Kidney (tissue), 14 donors: ENCODE results near the gene RASL12. TPM values are rescaled to one million over a fixed set of nuclear protein-coding genes. Genes with fewer than 3 reads are reported as not detected.

Experiments
- DNase-seq, 5 donors: peaks; one replicate each; pipeline ENCODE4 v3.0.0-alpha.2; 2013 to 2020
- FAIRE-seq: peaks from 2 replicates; lab custom pipeline; 2012; peaks lifted over from hg19 to GRCh38; lab: Jason Lieb, UNC
- H3K27ac ChIP-seq, 2 donors: one replicate each; pipeline ENCODE4 v1.7.0; 2013; ENCODE audit warnings: low read depth in 2 of 2, low read length in 2 of 2, inconsistent platforms in 1 of 2
- H3K27me3 ChIP-seq: one replicate; pipeline ENCODE4 v1.7.1; 2013; ENCODE audit warnings: low read length, inconsistent platforms; ENCODE audit not compliant: control insufficient read depth, insufficient read depth
- H3K36me3 ChIP-seq, 3 donors: one replicate each; pipeline versions ENCODE4 v1.7.0 to v1.7.1; 2013; ENCODE audit warnings: low read length in 3 of 3, control low read depth in 1 of 3, inconsistent platforms in 1 of 3; ENCODE audit not compliant: insufficient read depth in 3 of 3, control insufficient read depth in 2 of 3
- H3K4me1 ChIP-seq, 3 donors: one replicate each; pipeline versions ENCODE4 v1.7.0 to v1.7.1; 2013; ENCODE audit warnings: low read length in 3 of 3, inconsistent platforms in 1 of 3, low read depth in 1 of 3; ENCODE audit not compliant: control insufficient read depth in 2 of 3, insufficient read depth in 2 of 3
- H3K4me3 ChIP-seq, 3 donors: one replicate each; pipeline versions ENCODE4 v1.7.0 to v1.8.1; 2013; ENCODE audit warnings: low read length in 3 of 3, control low read depth in 1 of 3, inconsistent platforms in 1 of 3
- H3K9ac ChIP-seq, 3 donors: one replicate each; pipeline versions ENCODE4 v1.7.0 to v1.7.1; 2013; ENCODE audit warnings: low read length in 3 of 3, control low read depth in 1 of 3, inconsistent platforms in 1 of 3
- H3K9me3 ChIP-seq, 3 donors: one replicate each; pipeline versions ENCODE4 v1.7.0 to v1.7.1; 2013; ENCODE audit warnings: low read length in 3 of 3, control low read depth in 1 of 3, inconsistent platforms in 1 of 3; ENCODE audit not compliant: control insufficient read depth in 2 of 3, insufficient read depth in 1 of 3
- CTCF ChIP-seq: IDR thresholded peaks from 3 replicates; pipeline ENCODE4 v1.5.1; 2012; ENCODE audit warnings: mild to moderate bottlenecking, moderate library complexity, borderline replicate concordance; ENCODE audit not compliant: insufficient read depth; ENCODE audit errors: extremely low read depth
- intact Hi-C: fragments of 100-400 bp; cut with DNase I; formaldehyde crosslinking; loops from one replicate; pipeline ENCODE4 v1.11.1; 2022
- polyA plus RNA-seq: library from polyadenylated mRNA; stranded (reverse); fragments of 350-450 nt; fragmentation: Illumina TruSeq; extraction: RNeasy Lipid Tissue Mini Kit (QIAGEN cat#74804); gene quantifications from one replicate; pipeline ENCODE4 v1.2.3, GENCODE V29; 2014; ENCODE audit warnings: low read depth, low replicate concordance; ENCODE audit not compliant: insufficient read depth
- total RNA-seq: library from RNA; stranded (reverse); fragmentation: NEBNext Ultra II Directional; extraction: Animal tissue kit (Norgen Biotek cat#: 25700); gene quantifications from one replicate; pipeline ENCODE4 v1.2.1, GENCODE V29; 2021
- donor health status: control.
- donor health status: control.
- donor health status: control.
- donor health status: control.
- donor health status: control.
- donor health status: DM: yes; HTN: yes; CAD: no.
- donor health status: Normal renal cell carcinoma (clear cell type).

The RASL12 gene
- total and polyA plus RNA-seq, 2 donors from 2014 or later, result 6.7 to 7.6 TPM

- no peak overlapping the region for H3K4me3 ChIP-seq
- H3K9ac ChIP-seq, result no peak overlapping the region
- H3K9me3 ChIP-seq, result no peaks in the 10 kb centered on the region
- no peak for DNase-seq
- no peak for FAIRE-seq
- no peak for TF ChIP-seq CTCF
- no peaks in the 10 kb centered on the region for H3K27me3 ChIP-seq
- H3K36me3 ChIP-seq, result no peaks in the 10 kb centered on the region
- H3K27ac ChIP-seq, result no peak overlapping the region
- intact Hi-C loops, result no loop called here
- peaks cover 0 to 11% (median 3%) of the 10 kb centered on the region in 3 donors for H3K4me1 ChIP-seq
Measured at GRCh38 chr15:65037309-65037708, 30.5 kb downstream of the RASL12 start.

- no peak overlapping the region for H3K9ac ChIP-seq
- intact Hi-C loops, result no loop called here
- H3K27ac ChIP-seq, result peak overlapping the region in 1 of 2 donors; percentile 28
- no peaks in the 10 kb centered on the region for H3K27me3 ChIP-seq
- peaks cover 0 to 11% (median 3%) of the 10 kb centered on the region in 3 donors for H3K4me1 ChIP-seq
- FAIRE-seq (no peak), DNase-seq (no peak)
- H3K4me3 ChIP-seq, result no peak overlapping the region
- H3K36me3 ChIP-seq, result no peaks in the 10 kb centered on the region
- no peaks in the 10 kb centered on the region for H3K9me3 ChIP-seq
- TF ChIP-seq CTCF, result no peak
Measured at GRCh38 chr15:65034719-65035118, 33.1 kb downstream of the RASL12 start.

GRCh38 chr15:65033659-65034269, 34.0 kb downstream of the RASL12 start:
- DNase-seq, result peak in 2 of 5 donors; percentile 43 to 56
- intact Hi-C loops, result no loop called here
- Histone ChIP-seq H3K4me1 (peaks cover 0 to 11% (median 3%) of the 10 kb centered on the region in 3 donors), H3K27me3 (no peaks in the 10 kb centered on the region), H3K9me3 (no peaks in the 10 kb centered on the region), H3K4me3 (no peak overlapping the region), H3K9ac (no peak overlapping the region), H3K27ac (peak overlapping the region in 1 of 2 donors; percentile 23), H3K36me3 (no peaks in the 10 kb centered on the region)
- peak; percentile 64 for TF ChIP-seq CTCF
- FAIRE-seq, result no peak
